NCI-H510A treated with DMSO at 0.1 percent for 48 hours (cell line): ENCODE measurements around the gene NUDT5.

Experiments
- DNase-seq: peaks from one replicate; lab custom pipeline; 2025; lab: John Stamatoyannopoulos, UW

NUDT5 gene

GRCh38 chr10:12164085-12164484, 31.6 kb downstream of the NUDT5 start:
- no peak for DNase-seq

- DNase-seq, result no peak
Measured at GRCh38 chr10:12162927-12163326, 32.8 kb downstream of the NUDT5 start.

- DNase-seq, result no peak
Measured at GRCh38 chr10:12160664-12161063, 35.0 kb downstream of the NUDT5 start.

- no peak for DNase-seq
Measured at GRCh38 chr10:12158111-12158510, 37.6 kb downstream of the NUDT5 start.

- no peak for DNase-seq
Measured at GRCh38 chr10:12156367-12157123, 39.1 kb downstream of the NUDT5 start.

GRCh38 chr10:12154516-12154915, 41.2 kb downstream of the NUDT5 start:
- DNase-seq, result no peak

GRCh38 chr10:12150163-12150562, 45.5 kb downstream of the NUDT5 start:
- no peak for DNase-seq

- no peak for DNase-seq
Measured at GRCh38 chr10:12144538-12144937, 51.2 kb downstream of the NUDT5 start.

GRCh38 chr10:12140038-12140437, 55.7 kb downstream of the NUDT5 start:
- no peak for DNase-seq

GRCh38 chr10:12135631-12136030, 60.1 kb downstream of the NUDT5 start:
- DNase-seq, result no peak

- DNase-seq, result peak; percentile 57
Measured at GRCh38 chr10:12130237-12130872, 65.3 kb downstream of the NUDT5 start.

- DNase-seq, result peak; percentile 80
Measured at GRCh38 chr10:12129222-12130111, 66.2 kb downstream of the NUDT5 start, which contains the start of gene SEC61A2. Gene SEC61A2 (plus strand): TSS chr10:12129677. CDS start chr10:12129788, 111 bp downstream.

- DNase-seq, result no peak
Measured at GRCh38 chr10:12121673-12122072, 74.0 kb downstream of the NUDT5 start.
